ENCODE measurements around the gene PAX5.

The PAX5 gene

DNA sequence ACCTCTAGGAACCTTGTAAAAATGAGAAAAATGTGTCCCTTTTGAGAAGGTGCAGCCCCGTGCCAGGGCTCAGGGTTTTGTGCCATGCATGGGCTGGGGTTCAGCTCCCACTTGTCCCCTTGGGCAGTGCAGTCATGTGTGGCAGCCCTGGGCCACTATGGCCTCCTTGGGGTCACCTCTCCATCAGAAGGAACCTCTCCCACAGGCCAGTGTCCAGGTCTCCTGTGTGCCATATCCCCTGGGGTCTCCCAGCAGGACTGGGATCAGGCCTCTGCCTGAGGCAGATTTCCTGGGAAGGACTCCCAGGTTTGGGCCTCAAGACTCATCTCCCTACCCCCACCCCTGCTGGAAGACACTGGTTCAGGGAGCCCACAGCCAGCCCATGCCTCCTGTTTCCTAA lies 189.1 kb downstream of the PAX5 start:
- H3K4me3 ChIP-seq (ENCODE audit: control insufficient read depth, low read depth, low read length): no peak overlapping the region
- no peak for TF ChIP-seq CTCF (conservative IDR thresholded peaks at IDR 0.05; ENCODE audit: control insufficient read depth, insufficient read depth, low read depth, low read length)
- DNase-seq (ENCODE audit: low read depth): no peak

- no peak for TF ChIP-seq CTCF (conservative IDR thresholded peaks at IDR 0.05; ENCODE audit: control insufficient read depth, insufficient read depth, low read depth, low read length)
- no peak for DNase-seq (ENCODE audit: low read depth)
- no peak overlapping the region for H3K4me3 ChIP-seq (ENCODE audit: control insufficient read depth, low read depth, low read length)
Observed at GRCh38 chr9:36843964-36844363, 190.1 kb downstream of the PAX5 start.

GRCh38 chr9:36842560-36843530 lies 191.2 kb downstream of the PAX5 start:
- H3K4me3 ChIP-seq (ENCODE audit: control insufficient read depth, low read depth, low read length): no peak overlapping the region
- TF ChIP-seq CTCF (conservative IDR thresholded peaks at IDR 0.05; ENCODE audit: control insufficient read depth, insufficient read depth, low read depth, low read length): no peak
- no peak for DNase-seq (ENCODE audit: low read depth)

DNA sequence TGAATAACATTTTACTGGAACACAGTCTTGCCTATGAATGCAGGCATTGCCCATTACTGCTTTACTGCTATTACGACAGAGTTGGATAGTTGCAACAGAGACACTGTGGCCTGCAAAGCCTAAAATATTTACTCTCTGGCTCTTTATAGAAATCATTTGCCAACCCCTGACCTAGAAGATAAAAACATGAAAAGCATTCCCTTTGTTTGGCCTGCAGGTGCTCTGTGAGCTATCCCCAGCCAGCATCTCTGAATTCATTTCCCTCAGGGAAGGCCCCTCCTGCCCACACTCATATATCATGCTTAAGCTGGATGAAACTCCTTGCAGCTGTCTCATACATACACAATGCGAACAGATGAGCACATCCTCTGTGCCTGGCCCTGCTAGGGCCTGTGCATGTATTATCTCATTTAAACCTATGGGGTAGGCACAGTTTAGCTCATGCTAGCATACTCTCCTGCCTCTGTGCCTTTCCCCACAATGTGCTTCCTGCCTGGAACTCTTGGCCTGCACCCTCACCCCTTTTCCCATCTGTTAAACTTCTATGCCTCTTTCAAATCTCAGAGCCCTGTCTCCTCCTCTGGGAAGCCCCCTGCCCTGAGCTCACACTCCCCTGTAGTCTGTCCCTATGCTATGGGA lies 193.1 kb downstream of the PAX5 start:
- no peak overlapping the region for H3K4me3 ChIP-seq (ENCODE audit: control insufficient read depth, low read depth, low read length)
- TF ChIP-seq CTCF (conservative IDR thresholded peaks at IDR 0.05; ENCODE audit: control insufficient read depth, insufficient read depth, low read depth, low read length): no peak
- DNase-seq (ENCODE audit: low read depth): no peak

GRCh38 chr9:36839131-36839885 lies 194.8 kb downstream of the PAX5 start:
- no peak for TF ChIP-seq CTCF (conservative IDR thresholded peaks at IDR 0.05; ENCODE audit: control insufficient read depth, insufficient read depth, low read depth, low read length)

More at GRCh38 chr9:36839131-36839885, 194.8 kb downstream of the PAX5 start:
- no peak for DNase-seq (ENCODE audit: low read depth)
- H3K4me3 ChIP-seq (ENCODE audit: control insufficient read depth, low read depth, low read length): no peak overlapping the region

All from fibroblast of mammary gland (primary cell).